ENCODE data around the gene TEX261.
A peak's percentile ranks its signal among the peaks of the same experiment; 100 is the strongest.
"Not testable (repeated sequence)": the region's sequence is repeated elsewhere in the genome, so short reads cannot be mapped to it uniquely, and the experiment has no call there.

The TEX261 gene

DNA sequence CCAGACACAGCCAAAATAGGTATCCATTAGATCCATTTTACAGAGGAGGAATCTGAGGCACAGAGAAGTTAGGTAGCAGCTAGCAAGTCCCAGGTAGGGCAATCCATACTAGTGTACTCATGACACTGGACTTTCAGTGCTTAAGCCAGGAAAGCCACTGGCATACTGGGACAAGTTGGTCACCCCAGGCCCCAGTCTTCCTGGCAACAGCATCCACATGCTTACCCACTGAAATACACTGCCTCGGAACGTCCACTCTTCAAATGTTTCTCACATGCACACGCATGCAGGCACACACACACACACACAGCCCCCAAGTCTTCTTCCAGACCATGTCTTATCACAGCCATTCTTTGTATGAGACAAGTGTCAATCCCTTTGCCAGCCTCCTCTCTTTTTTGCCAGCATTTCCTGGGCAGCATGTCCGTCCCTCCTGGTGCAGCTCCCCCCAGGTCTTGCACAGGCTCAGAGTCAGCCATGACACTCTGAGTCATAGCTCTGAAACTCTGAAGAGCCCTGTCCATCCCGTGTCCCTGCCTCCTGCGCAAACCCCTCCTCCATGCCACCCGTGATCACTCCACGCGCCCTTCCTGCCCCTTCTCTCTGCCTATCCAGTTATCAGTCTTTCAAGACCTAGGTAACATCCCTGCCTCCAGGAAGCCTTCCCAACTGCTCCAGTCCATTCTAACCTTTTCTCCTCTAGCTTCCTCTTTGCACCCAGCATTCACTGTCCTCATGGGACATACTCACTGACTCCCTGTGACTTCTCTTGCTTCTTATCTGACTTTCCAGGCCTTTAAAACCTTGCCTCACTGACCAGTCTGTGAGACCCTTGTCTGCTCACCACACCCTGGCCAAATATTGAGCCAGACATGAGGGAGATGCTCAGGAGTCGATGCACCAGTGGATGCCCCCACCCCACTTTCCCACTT lies 10.9 kb upstream of the TEX261 start:
- peaks cover 24% of the 10 kb centered on the region for H3K27me3 Mint-ChIP-seq
- peaks cover 6% of the 10 kb centered on the region for H3K4me1 Mint-ChIP-seq

GRCh38 chr2:71004857-71005256 lies 10.2 kb upstream of the TEX261 start:
- no peak for ATAC-seq (replicated peaks; ENCODE audit: extremely low read depth, poor library complexity, severe bottlenecking)
- no peak overlapping the region for H3K27ac Mint-ChIP-seq (ENCODE audit: low read depth)

More for the DNA sequence above, 10.9 kb upstream of the TEX261 start:
- no peaks in the 10 kb centered on the region for H3K36me3 Mint-ChIP-seq (ENCODE audit: insufficient read depth)
- DNase-seq (ENCODE audit: low spot score in 2 of 2) (no peak), ATAC-seq (replicated peaks; ENCODE audit: extremely low read depth, poor library complexity, severe bottlenecking) (no peak)
- H3K4me3 Mint-ChIP-seq, result no peak overlapping the region
- no peak overlapping the region for H3K27ac Mint-ChIP-seq (ENCODE audit: low read depth)
- H3K9me3 Mint-ChIP-seq, result no peaks in the 10 kb centered on the region

GRCh38 chr2:71003966-71004755 lies 9.5 kb upstream of the TEX261 start:
- Mint-ChIP-seq H3K36me3 (ENCODE audit: insufficient read depth) (no peaks in the 10 kb centered on the region), H3K27ac (ENCODE audit: low read depth) (no peak overlapping the region), H3K4me1 (peaks cover 6% of the 10 kb centered on the region), H3K27me3 (peaks cover 10% of the 10 kb centered on the region), H3K9me3 (no peaks in the 10 kb centered on the region), H3K4me3 (no peak overlapping the region)
- ATAC-seq (replicated peaks; ENCODE audit: extremely low read depth, poor library complexity, severe bottlenecking) (no peak), DNase-seq (ENCODE audit: low spot score in 2 of 2) (no peak)

More at GRCh38 chr2:71004857-71005256, 10.2 kb upstream of the TEX261 start:
- DNase-seq (ENCODE audit: low spot score in 2 of 2), result no peak
- no peaks in the 10 kb centered on the region for H3K9me3 Mint-ChIP-seq
- no peak overlapping the region for H3K4me3 Mint-ChIP-seq
- H3K4me1 Mint-ChIP-seq, result peaks cover 6% of the 10 kb centered on the region
- no peaks in the 10 kb centered on the region for H3K36me3 Mint-ChIP-seq (ENCODE audit: insufficient read depth)
- H3K27me3 Mint-ChIP-seq, result peaks cover 17% of the 10 kb centered on the region

DNA sequence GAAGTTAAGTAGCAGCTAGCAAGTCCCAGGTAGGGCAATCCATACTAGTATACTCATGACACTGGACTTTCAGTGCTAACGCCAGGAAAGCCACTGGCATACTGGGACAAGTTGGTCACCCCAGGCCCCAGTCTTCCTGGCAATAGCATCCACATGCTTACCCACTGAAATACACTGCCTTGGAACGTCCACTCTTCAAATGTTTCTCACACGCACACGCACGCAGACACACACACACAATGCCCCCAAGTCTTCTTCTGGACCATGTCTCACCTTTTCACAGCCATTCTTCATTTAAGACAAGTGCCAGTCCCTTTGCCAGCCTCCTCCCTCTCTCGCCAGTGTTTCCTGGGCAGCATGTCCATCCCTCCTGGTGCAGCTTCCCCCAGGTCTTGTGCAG lies 8.7 kb upstream of the TEX261 start:
- ATAC-seq (replicated peaks; ENCODE audit: extremely low read depth, poor library complexity, severe bottlenecking) (no peak), DNase-seq (ENCODE audit: low spot score in 2 of 2) (no peak)
- peaks cover 6% of the 10 kb centered on the region for H3K4me1 Mint-ChIP-seq
- H3K4me3 Mint-ChIP-seq, result no peak overlapping the region
- H3K27ac Mint-ChIP-seq (ENCODE audit: low read depth), result no peak overlapping the region
- no peaks in the 10 kb centered on the region for H3K36me3 Mint-ChIP-seq (ENCODE audit: insufficient read depth)
- peaks cover 3% of the 10 kb centered on the region for H3K27me3 Mint-ChIP-seq
- no peaks in the 10 kb centered on the region for H3K9me3 Mint-ChIP-seq

GRCh38 chr2:71001981-71002570 lies 7.4 kb upstream of the TEX261 start:
- Mint-ChIP-seq H3K9me3 (no peaks in the 10 kb centered on the region), H3K27ac (ENCODE audit: low read depth) (no peak overlapping the region)
- no peak for ATAC-seq (replicated peaks; ENCODE audit: extremely low read depth, poor library complexity, severe bottlenecking)

GRCh38 chr2:71001592-71001927 lies 6.9 kb upstream of the TEX261 start:
- DNase-seq (ENCODE audit: low spot score in 2 of 2) (no peak), ATAC-seq (replicated peaks; ENCODE audit: extremely low read depth, poor library complexity, severe bottlenecking) (no peak)
- H3K27ac Mint-ChIP-seq (ENCODE audit: low read depth), result no peak overlapping the region
- no peaks in the 10 kb centered on the region for H3K9me3 Mint-ChIP-seq
- no peaks in the 10 kb centered on the region for H3K27me3 Mint-ChIP-seq
- H3K36me3 Mint-ChIP-seq (ENCODE audit: insufficient read depth), result no peaks in the 10 kb centered on the region
- peaks cover 6% of the 10 kb centered on the region for H3K4me1 Mint-ChIP-seq
- no peak overlapping the region for H3K4me3 Mint-ChIP-seq

More at GRCh38 chr2:71001981-71002570, 7.4 kb upstream of the TEX261 start:
- Mint-ChIP-seq H3K36me3 (ENCODE audit: insufficient read depth) (no peaks in the 10 kb centered on the region), H3K4me1 (peaks cover 6% of the 10 kb centered on the region), H3K4me3 (no peak overlapping the region), H3K27me3 (no peaks in the 10 kb centered on the region)
- no peak for DNase-seq (ENCODE audit: low spot score in 2 of 2)

GRCh38 chr2:71000780-71001591 lies 6.3 kb upstream of the TEX261 start:
- H3K4me1 Mint-ChIP-seq, result peaks cover 8% of the 10 kb centered on the region
- peak; percentile 62 to 70 for DNase-seq (ENCODE audit: low spot score in 2 of 2)
- H3K9me3 Mint-ChIP-seq, result no peaks in the 10 kb centered on the region
- H3K27ac Mint-ChIP-seq (ENCODE audit: low read depth), result no peak overlapping the region
- H3K27me3 Mint-ChIP-seq, result no peaks in the 10 kb centered on the region
- no peaks in the 10 kb centered on the region for H3K36me3 Mint-ChIP-seq (ENCODE audit: insufficient read depth)
- peak; percentile 93 for ATAC-seq (replicated peaks; ENCODE audit: extremely low read depth, poor library complexity, severe bottlenecking)
- H3K4me3 Mint-ChIP-seq, result peak overlapping the region; percentile 69

GRCh38 chr2:70999931-71000330 lies 5.3 kb upstream of the TEX261 start:
- H3K27ac Mint-ChIP-seq (ENCODE audit: low read depth); H3K27me3 Mint-ChIP-seq; H3K9me3 Mint-ChIP-seq; H3K36me3 Mint-ChIP-seq (ENCODE audit: insufficient read depth); H3K4me3 Mint-ChIP-seq; ATAC-seq (replicated peaks; ENCODE audit: extremely low read depth, poor library complexity, severe bottlenecking); DNase-seq (ENCODE audit: low spot score in 2 of 2): not testable (repeated sequence)
- peaks cover 15% of the 10 kb centered on the region for H3K4me1 Mint-ChIP-seq

- no peaks in the 10 kb centered on the region for H3K9me3 Mint-ChIP-seq
- no peak overlapping the region for H3K27ac Mint-ChIP-seq (ENCODE audit: low read depth)
- H3K36me3 Mint-ChIP-seq (ENCODE audit: insufficient read depth), result no peaks in the 10 kb centered on the region
- DNase-seq (ENCODE audit: low spot score in 2 of 2), result no peak
- H3K4me3 Mint-ChIP-seq, result no peak overlapping the region
- no peaks in the 10 kb centered on the region for H3K27me3 Mint-ChIP-seq
- H3K4me1 Mint-ChIP-seq, result peaks cover 15% of the 10 kb centered on the region
- ATAC-seq (replicated peaks; ENCODE audit: extremely low read depth, poor library complexity, severe bottlenecking), result no peak
These were observed 4.7 kb upstream of the TEX261 start for GRCh38 chr2:70999362-70999761.

DNA sequence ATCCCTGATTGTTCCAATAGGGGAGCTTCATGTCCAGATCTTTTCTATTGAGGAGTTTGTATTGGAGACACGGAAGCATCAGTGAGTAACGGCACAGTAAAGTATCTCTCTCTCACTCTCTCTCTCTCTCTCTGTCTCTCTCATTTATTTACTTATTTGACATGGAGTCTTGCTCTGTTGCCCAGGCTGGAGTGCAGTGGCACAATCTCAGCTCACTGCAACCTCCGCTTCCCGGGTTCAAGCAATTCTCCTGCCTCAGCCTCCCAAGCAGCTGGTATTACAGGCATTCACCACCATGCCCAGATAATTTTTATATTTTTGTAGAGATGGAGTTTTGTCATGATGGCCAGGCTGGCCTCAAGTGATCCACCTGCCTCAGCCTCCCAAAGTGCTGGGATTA lies 4.2 kb upstream of the TEX261 start:
- H3K27ac Mint-ChIP-seq (ENCODE audit: low read depth); H3K36me3 Mint-ChIP-seq (ENCODE audit: insufficient read depth); H3K4me3 Mint-ChIP-seq; H3K9me3 Mint-ChIP-seq; ATAC-seq (replicated peaks; ENCODE audit: extremely low read depth, poor library complexity, severe bottlenecking); DNase-seq (ENCODE audit: low spot score in 2 of 2); H3K27me3 Mint-ChIP-seq: not testable (repeated sequence)
- peaks cover 18% of the 10 kb centered on the region for H3K4me1 Mint-ChIP-seq

DNA sequence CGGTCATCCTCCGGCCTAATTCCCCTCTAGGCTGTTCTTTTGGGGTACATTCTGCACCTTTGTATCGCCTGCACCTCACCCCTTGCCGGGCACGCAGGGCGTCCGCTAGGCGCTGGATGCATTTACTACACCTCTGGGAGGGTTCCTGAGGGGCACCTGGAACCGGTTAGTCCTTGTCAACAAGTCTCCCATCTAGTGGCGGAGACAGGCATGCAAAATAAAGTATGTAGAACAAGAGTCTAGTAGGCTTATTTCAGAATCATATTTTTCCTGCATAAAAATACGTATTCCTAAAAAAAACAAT lies 705 bp upstream of the TEX261 start:
- peak; percentile 68 for ATAC-seq (replicated peaks; ENCODE audit: extremely low read depth, poor library complexity, severe bottlenecking)
- H3K36me3 Mint-ChIP-seq (ENCODE audit: insufficient read depth), result peaks cover 18% of the 10 kb centered on the region
- peaks cover 40% of the 10 kb centered on the region for H3K4me1 Mint-ChIP-seq
- peak; percentile 30 to 32 for DNase-seq (ENCODE audit: low spot score in 2 of 2)
- no peaks in the 10 kb centered on the region for H3K27me3 Mint-ChIP-seq
- H3K9me3 Mint-ChIP-seq, result no peaks in the 10 kb centered on the region
- H3K4me3 Mint-ChIP-seq, result peak overlapping the region; percentile 95
- peak overlapping the region; percentile 49 for H3K27ac Mint-ChIP-seq (ENCODE audit: low read depth)

All from central memory CD8-positive, alpha-beta T cell (primary cell).